GM21367 (cell line): Measurements from ENCODE around the gene KDM4B.
"Not testable (repeated sequence)": the region's sequence is repeated elsewhere in the genome, so short reads cannot be mapped to it uniquely, and the experiment has no call there.

Experiments used
- ATAC-seq: cut with Tn5 transposase; IDR thresholded peaks from one replicate; pipeline ENCODE4 v1.9.1; 2021; ENCODE audit not compliant: unreplicated experiment

KDM4B gene

GRCh38 chr19:5193192-5193591, 224.3 kb downstream of the KDM4B start:
- no peak for ATAC-seq

GRCh38 chr19:5194641-5195040, 225.7 kb downstream of the KDM4B start:
- no peak for ATAC-seq

GRCh38 chr19:5195587-5195986, 226.7 kb downstream of the KDM4B start:
- ATAC-seq: not testable (repeated sequence)

DNA sequence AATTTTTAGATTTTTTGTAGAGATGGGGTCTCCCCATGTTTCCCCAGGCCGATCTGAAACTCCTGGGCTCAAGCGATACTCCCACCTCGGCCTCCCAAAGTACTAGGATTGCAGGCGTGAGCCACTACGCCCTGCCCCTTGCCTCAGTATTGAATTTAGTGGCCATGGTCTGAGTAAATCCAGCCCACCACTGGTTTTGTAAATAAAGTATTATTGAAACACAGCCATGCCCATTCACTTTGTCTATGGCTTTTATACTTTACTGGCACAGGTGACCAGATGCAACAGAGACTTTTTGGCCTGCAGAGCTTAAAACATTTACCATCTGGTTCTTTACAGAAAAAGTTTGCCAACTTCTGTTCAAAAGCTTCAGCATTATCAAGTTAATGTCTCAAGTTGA, 227.9 kb downstream of the KDM4B start:
- ATAC-seq: no peak

- no peak for ATAC-seq
Measured at GRCh38 chr19:5200844-5201243, 231.9 kb downstream of the KDM4B start.

GRCh38 chr19:5202553-5202952, 233.6 kb downstream of the KDM4B start:
- no peak for ATAC-seq
